Peyer's patch (tissue), 4 donors: ENCODE results near the gene EYA2.

Experiments
- POLR2A ChIP-seq, 2 donors: fragments of 450-650 bp; IDR thresholded peaks; one replicate each; pipeline ENCODE4 v1.5.1; 2017; ENCODE audit warnings: antibody characterized with exemption in 2 of 2, mild to moderate bottlenecking in 2 of 2, moderate library complexity in 2 of 2
- TF ChIP-seq, protein P1 (sequence below), 6 experiments: fragments of 450-650 bp in 4 of 6; fragments of 200-600 bp in 2 of 6; sonication (generic) in 1 of 6; IDR thresholded peaks; one replicate each; pipeline ENCODE4 v1.5.1; 2017 to 2019; ENCODE audit warnings: antibody characterized with exemption in 6 of 6, mild to moderate bottlenecking in 3 of 6, moderate library complexity in 1 of 6

DNA sequence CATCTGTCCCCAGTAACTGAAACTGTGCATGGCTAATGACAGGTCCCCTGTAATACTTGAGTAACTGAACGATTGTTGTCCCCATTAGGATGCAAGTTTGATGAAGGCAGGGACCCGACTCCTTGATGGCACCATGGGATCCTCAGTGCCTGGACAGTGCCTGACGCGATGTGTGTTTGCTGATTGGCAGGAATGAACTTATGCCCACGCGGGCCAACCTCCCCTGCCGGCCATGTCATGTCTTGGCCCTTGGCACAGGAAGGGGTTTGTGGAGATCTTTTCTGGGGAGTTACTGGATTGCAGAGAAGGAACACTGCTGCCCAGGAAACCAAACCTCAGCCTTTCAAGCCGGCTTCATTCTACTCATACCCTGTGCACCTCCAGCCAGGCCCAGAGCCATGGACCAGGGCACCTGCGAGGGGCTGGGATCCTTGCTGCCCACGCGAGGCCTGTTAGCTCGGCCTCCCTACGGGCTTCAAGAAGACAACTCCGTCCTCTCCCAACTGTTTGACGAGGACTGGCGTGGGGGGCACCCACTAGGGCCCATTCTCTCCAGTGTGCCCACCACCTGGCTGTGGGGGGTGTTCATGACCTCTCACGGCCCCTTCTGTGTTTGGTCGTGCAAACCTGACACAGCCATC lies 314.0 kb downstream of the EYA2 start:
- TF ChIP-seq, protein P1, sequence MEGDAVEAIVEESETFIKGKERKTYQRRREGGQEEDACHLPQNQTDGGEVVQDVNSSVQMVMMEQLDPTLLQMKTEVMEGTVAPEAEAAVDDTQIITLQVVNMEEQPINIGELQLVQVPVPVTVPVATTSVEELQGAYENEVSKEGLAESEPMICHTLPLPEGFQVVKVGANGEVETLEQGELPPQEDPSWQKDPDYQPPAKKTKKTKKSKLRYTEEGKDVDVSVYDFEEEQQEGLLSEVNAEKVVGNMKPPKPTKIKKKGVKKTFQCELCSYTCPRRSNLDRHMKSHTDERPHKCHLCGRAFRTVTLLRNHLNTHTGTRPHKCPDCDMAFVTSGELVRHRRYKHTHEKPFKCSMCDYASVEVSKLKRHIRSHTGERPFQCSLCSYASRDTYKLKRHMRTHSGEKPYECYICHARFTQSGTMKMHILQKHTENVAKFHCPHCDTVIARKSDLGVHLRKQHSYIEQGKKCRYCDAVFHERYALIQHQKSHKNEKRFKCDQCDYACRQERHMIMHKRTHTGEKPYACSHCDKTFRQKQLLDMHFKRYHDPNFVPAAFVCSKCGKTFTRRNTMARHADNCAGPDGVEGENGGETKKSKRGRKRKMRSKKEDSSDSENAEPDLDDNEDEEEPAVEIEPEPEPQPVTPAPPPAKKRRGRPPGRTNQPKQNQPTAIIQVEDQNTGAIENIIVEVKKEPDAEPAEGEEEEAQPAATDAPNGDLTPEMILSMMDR (IDR thresholded peaks at IDR 0.05): no peak
- TF ChIP-seq POLR2A (IDR thresholded peaks at IDR 0.05): no peak
